AG09319 (cell line): ENCODE measurements around the gene FMNL1.

Experiments used
- DNase-seq: peaks from one replicate; pipeline ENCODE4 v3.0.0-alpha.2; 2010; ENCODE audit warnings: low read depth; ENCODE audit errors: extremely low read depth
- CTCF ChIP-seq: IDR thresholded peaks from 2 replicates; pipeline ENCODE4 v1.5.1; 2011; ENCODE audit warnings: low read depth, mild to moderate bottlenecking, inconsistent platforms, low read length, moderate library complexity

The FMNL1 gene

DNA sequence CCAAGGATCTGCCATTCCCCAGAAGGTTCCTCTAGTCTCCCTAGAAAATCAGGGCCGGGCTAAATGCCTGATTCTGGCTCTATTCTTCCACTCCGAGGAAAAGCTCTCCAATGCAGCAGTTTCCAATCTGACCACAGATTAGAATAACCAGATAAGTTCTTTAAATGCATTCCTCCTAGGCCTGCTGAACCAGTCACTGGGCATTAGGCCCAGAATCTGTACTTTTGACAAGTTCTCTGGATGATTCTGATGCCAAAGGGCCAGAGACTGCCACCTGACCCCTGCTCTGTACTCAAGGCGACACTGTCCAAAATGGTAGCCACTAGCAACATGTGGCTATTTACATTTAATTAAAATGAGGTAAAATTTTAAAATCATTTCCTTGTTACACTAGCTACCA, 72.8 kb downstream of the FMNL1 start:
- no peak for TF ChIP-seq CTCF
- DNase-seq = peak; percentile 49

GRCh38 chr17:45296003-45296832, 74.5 kb downstream of the FMNL1 start:
- no peak for TF ChIP-seq CTCF
- DNase-seq = no peak

- TF ChIP-seq CTCF = no peak
- DNase-seq = no peak
These were observed 75.1 kb downstream of the FMNL1 start for GRCh38 chr17:45296833-45297124.
